OCI-LY1 (cell line): Measurements from ENCODE around the gene EPB41.
"Not testable (repeated sequence)": the region's sequence is repeated elsewhere in the genome, so short reads cannot be mapped to it uniquely, and the experiment has no call there.

Experiments
- H2AFZ ChIP-seq: fragments of 200-600 bp; sonication (generic), shearing (Covaris generic); 2 replicates; pipeline ENCODE4 v1.6.0; 2014; ENCODE audit warnings: antibody characterized with exemption, mild to moderate bottlenecking, low read length
- H3F3A ChIP-seq: fragments of 200-600 bp; sonication (generic), shearing (Covaris generic); 2 replicates; pipeline ENCODE4 v1.6.0; 2014; ENCODE audit warnings: mild to moderate bottlenecking, antibody characterized with exemption, low read length, moderate library complexity; ENCODE audit not compliant: insufficient read depth
- H3K27ac ChIP-seq: fragments of 200-600 bp; sonication (generic); 2 replicates; pipeline ENCODE4 v1.5.1; 2014; ENCODE audit warnings: low read length, mixed run types, mild to moderate bottlenecking, low read depth; ENCODE audit not compliant: poor library complexity, severe bottlenecking
- H3K27me3 ChIP-seq: fragments of 200-600 bp; sonication (generic); 2 replicates; pipeline ENCODE4 v1.6.0; 2014; ENCODE audit warnings: antibody characterized with exemption, mild to moderate bottlenecking, low read length, moderate library complexity; ENCODE audit not compliant: insufficient read depth
- H3K36me3 ChIP-seq: fragments of 200-600 bp; sonication (generic); 2 replicates; pipeline ENCODE4 v1.6.1; 2014; ENCODE audit warnings: mild to moderate bottlenecking, antibody characterized with exemption, low read length, moderate library complexity, mixed read lengths; ENCODE audit not compliant: insufficient read depth
- H3K4me1 ChIP-seq: fragments of 200-600 bp; sonication (generic); 2 replicates; pipeline ENCODE4 v1.5.1; 2014; ENCODE audit warnings: mild to moderate bottlenecking, low read length, moderate library complexity; ENCODE audit not compliant: insufficient read depth, severe bottlenecking
- H3K4me2 ChIP-seq: fragments of 200-600 bp; sonication (generic), shearing (Covaris generic); 2 replicates; pipeline ENCODE4 v1.6.1; 2014; ENCODE audit warnings: low read length
- H3K4me3 ChIP-seq: fragments of 200-600 bp; sonication (generic); 2 replicates; pipeline ENCODE4 v1.5.1; 2014; ENCODE audit warnings: low read length, low read depth, mild to moderate bottlenecking, mixed read lengths; ENCODE audit not compliant: poor library complexity, severe bottlenecking
- H3K79me2 ChIP-seq: fragments of 200-600 bp; shearing (Covaris generic); 2 replicates; pipeline ENCODE4 v1.6.1; 2016; ENCODE audit warnings: mixed run types, low read length, mixed read lengths; ENCODE audit not compliant: insufficient read depth
- H3K9ac ChIP-seq: fragments of 200-600 bp; sonication (generic), shearing (Covaris generic); 2 replicates; pipeline ENCODE4 v1.6.1; 2014; ENCODE audit warnings: mild to moderate bottlenecking, low read length, mixed read lengths
- H3K9me2 ChIP-seq: fragments of 200-600 bp; sonication (generic), shearing (Covaris generic); 2 replicates; pipeline ENCODE4 v1.6.1; 2014; ENCODE audit warnings: low read depth, mild to moderate bottlenecking, low read length, mixed read lengths
- H3K9me3 ChIP-seq: fragments of 200-600 bp; shearing (Covaris generic); 2 replicates; pipeline ENCODE4 v1.6.1; 2014; ENCODE audit warnings: low read length, mixed read lengths
- H4K20me1 ChIP-seq: fragments of 200-600 bp; sonication (generic), shearing (Covaris generic); 2 replicates; pipeline ENCODE4 v1.6.0; 2016; ENCODE audit warnings: mild to moderate bottlenecking, low read length; ENCODE audit not compliant: insufficient read depth
- CTCF ChIP-seq: fragments of 200-600 bp; sonication (generic), shearing (Covaris generic); IDR thresholded peaks from 2 replicates; pipeline ENCODE4 v1.5.1; 2017; ENCODE audit warnings: mild to moderate bottlenecking, antibody characterized with exemption, low read length, moderate library complexity, mixed read lengths
- EZH2 ChIP-seq: fragments of 200-600 bp; sonication (generic), shearing (Covaris generic); IDR thresholded peaks from 2 replicates; pipeline ENCODE4 v1.8.0; 2017; ENCODE audit warnings: borderline replicate concordance, mixed run types, mild to moderate bottlenecking, antibody characterized with exemption, low read length, moderate library complexity, mixed read lengths

The EPB41 gene

GRCh38 chr1:29090937-29091618, 176.7 kb downstream of the EPB41 start:
- no peaks in the 10 kb centered on the region for H4K20me1 ChIP-seq
- H3K4me2 ChIP-seq = no peak overlapping the region
- no peaks in the 10 kb centered on the region for H3K27me3 ChIP-seq
- H3F3A ChIP-seq = no peaks in the 10 kb centered on the region
- no peak overlapping the region for H3K27ac ChIP-seq
- no peak overlapping the region for H3K9ac ChIP-seq
- H3K4me3 ChIP-seq = no peak overlapping the region
- no peaks in the 10 kb centered on the region for H3K79me2 ChIP-seq
- H3K36me3 ChIP-seq = peaks cover 43% of the 10 kb centered on the region
- TF ChIP-seq EZH2 = no peak
- TF ChIP-seq CTCF = no peak
- no peak overlapping the region for H2AFZ ChIP-seq
- H3K9me2 ChIP-seq = no peaks in the 10 kb centered on the region
- H3K4me1 ChIP-seq = no peaks in the 10 kb centered on the region
- H3K9me3 ChIP-seq = no peaks in the 10 kb centered on the region

GRCh38 chr1:29092704-29093103, 178.3 kb downstream of the EPB41 start:
- not testable (repeated sequence) for H3K27me3 ChIP-seq, H3K4me1 ChIP-seq, H3K27ac ChIP-seq, H3K9me2 ChIP-seq, H3K9me3 ChIP-seq, H4K20me1 ChIP-seq, H3F3A ChIP-seq, H2AFZ ChIP-seq, H3K79me2 ChIP-seq, H3K9ac ChIP-seq, H3K4me2 ChIP-seq, H3K4me3 ChIP-seq
- peaks cover 59% of the 10 kb centered on the region for H3K36me3 ChIP-seq

- no peaks in the 10 kb centered on the region for H3K9me3 ChIP-seq
- no peaks in the 10 kb centered on the region for H3F3A ChIP-seq
- H3K27me3 ChIP-seq = no peaks in the 10 kb centered on the region
- H3K4me3 ChIP-seq = no peak overlapping the region
- H3K4me2 ChIP-seq = no peak overlapping the region
- no peak overlapping the region for H2AFZ ChIP-seq
- H3K79me2 ChIP-seq = no peaks in the 10 kb centered on the region
- no peak overlapping the region for H3K9ac ChIP-seq
- no peak overlapping the region for H3K27ac ChIP-seq
- no peak for TF ChIP-seq CTCF
- TF ChIP-seq EZH2 = no peak
- peaks cover 65% of the 10 kb centered on the region for H3K36me3 ChIP-seq
- no peaks in the 10 kb centered on the region for H4K20me1 ChIP-seq
- H3K9me2 ChIP-seq = no peaks in the 10 kb centered on the region
- H3K4me1 ChIP-seq = no peaks in the 10 kb centered on the region
Observed at GRCh38 chr1:29094433-29094832, 180.1 kb downstream of the EPB41 start.

GRCh38 chr1:29094954-29095353, 180.6 kb downstream of the EPB41 start:
- no peaks in the 10 kb centered on the region for H3K9me2 ChIP-seq
- no peaks in the 10 kb centered on the region for H3F3A ChIP-seq
- no peak overlapping the region for H3K9ac ChIP-seq
- no peak overlapping the region for H2AFZ ChIP-seq
- no peaks in the 10 kb centered on the region for H4K20me1 ChIP-seq
- no peaks in the 10 kb centered on the region for H3K9me3 ChIP-seq
- TF ChIP-seq EZH2 (no peak), CTCF (no peak)
- no peaks in the 10 kb centered on the region for H3K27me3 ChIP-seq
- no peaks in the 10 kb centered on the region for H3K4me1 ChIP-seq
- no peak overlapping the region for H3K4me2 ChIP-seq
- H3K36me3 ChIP-seq = peaks cover 65% of the 10 kb centered on the region
- H3K4me3 ChIP-seq = no peak overlapping the region
- H3K27ac ChIP-seq = no peak overlapping the region
- H3K79me2 ChIP-seq = no peaks in the 10 kb centered on the region
